ENCODE measurements around the gene KCNMA1.

DNA sequence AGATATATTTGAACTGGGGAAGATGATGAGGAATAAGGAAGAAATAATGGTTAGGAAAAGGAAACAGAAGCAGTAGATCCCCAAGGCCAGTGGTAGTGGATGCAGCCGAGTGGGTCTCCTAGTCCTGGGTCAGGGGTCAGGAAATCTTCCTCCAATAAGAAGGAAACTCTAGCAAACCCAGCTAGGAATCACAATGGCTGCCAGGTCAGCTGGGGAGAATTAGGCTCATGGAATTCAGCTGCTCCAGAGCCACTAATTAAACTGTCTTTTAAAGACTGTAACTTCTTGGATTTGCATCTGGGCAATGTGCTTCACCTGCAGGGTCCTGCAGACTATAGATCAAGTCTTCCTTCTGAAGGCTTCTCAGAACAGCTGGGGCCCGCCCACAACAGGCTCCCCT, 644.4 kb downstream of the KCNMA1 start:
- TF ChIP-seq, protein P1, sequence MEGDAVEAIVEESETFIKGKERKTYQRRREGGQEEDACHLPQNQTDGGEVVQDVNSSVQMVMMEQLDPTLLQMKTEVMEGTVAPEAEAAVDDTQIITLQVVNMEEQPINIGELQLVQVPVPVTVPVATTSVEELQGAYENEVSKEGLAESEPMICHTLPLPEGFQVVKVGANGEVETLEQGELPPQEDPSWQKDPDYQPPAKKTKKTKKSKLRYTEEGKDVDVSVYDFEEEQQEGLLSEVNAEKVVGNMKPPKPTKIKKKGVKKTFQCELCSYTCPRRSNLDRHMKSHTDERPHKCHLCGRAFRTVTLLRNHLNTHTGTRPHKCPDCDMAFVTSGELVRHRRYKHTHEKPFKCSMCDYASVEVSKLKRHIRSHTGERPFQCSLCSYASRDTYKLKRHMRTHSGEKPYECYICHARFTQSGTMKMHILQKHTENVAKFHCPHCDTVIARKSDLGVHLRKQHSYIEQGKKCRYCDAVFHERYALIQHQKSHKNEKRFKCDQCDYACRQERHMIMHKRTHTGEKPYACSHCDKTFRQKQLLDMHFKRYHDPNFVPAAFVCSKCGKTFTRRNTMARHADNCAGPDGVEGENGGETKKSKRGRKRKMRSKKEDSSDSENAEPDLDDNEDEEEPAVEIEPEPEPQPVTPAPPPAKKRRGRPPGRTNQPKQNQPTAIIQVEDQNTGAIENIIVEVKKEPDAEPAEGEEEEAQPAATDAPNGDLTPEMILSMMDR (IDR thresholded peaks at IDR 0.05), result no peak
- TF ChIP-seq POLR2AphosphoS5 (IDR thresholded peaks at IDR 0.05), result no peak
